Measurements from ENCODE around the gene GPRC5D.

DNA sequence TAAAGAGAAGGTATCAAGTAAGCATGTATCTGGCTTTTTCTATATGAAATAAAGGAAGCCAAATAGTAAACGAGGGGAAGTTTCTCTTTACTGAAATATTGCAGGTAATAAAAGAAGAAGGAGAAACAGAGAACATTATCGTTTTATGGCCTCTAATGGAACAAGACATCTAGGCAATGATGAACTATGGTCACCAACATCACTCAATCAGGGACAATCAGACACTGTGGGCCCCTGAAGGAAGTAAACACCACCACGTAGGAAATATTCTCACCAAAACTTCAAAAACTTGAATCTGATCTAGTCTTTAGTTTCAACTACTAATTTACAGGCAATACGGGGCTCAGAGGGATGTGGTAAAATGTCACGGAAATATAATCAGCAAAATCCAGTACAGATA lies 32.2 kb upstream of the GPRC5D start:
- TF ChIP-seq, protein P1, sequence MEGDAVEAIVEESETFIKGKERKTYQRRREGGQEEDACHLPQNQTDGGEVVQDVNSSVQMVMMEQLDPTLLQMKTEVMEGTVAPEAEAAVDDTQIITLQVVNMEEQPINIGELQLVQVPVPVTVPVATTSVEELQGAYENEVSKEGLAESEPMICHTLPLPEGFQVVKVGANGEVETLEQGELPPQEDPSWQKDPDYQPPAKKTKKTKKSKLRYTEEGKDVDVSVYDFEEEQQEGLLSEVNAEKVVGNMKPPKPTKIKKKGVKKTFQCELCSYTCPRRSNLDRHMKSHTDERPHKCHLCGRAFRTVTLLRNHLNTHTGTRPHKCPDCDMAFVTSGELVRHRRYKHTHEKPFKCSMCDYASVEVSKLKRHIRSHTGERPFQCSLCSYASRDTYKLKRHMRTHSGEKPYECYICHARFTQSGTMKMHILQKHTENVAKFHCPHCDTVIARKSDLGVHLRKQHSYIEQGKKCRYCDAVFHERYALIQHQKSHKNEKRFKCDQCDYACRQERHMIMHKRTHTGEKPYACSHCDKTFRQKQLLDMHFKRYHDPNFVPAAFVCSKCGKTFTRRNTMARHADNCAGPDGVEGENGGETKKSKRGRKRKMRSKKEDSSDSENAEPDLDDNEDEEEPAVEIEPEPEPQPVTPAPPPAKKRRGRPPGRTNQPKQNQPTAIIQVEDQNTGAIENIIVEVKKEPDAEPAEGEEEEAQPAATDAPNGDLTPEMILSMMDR (IDR thresholded peaks at IDR 0.05): no peak
- TF ChIP-seq, protein P2, sequence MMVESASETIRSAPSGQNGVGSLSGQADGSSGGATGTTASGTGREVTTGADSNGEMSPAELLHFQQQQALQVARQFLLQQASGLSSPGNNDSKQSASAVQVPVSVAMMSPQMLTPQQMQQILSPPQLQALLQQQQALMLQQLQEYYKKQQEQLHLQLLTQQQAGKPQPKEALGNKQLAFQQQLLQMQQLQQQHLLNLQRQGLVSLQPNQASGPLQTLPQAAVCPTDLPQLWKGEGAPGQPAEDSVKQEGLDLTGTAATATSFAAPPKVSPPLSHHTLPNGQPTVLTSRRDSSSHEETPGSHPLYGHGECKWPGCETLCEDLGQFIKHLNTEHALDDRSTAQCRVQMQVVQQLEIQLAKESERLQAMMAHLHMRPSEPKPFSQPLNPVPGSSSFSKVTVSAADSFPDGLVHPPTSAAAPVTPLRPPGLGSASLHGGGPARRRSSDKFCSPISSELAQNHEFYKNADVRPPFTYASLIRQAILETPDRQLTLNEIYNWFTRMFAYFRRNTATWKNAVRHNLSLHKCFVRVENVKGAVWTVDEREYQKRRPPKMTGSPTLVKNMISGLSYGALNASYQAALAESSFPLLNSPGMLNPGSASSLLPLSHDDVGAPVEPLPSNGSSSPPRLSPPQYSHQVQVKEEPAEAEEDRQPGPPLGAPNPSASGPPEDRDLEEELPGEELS (CRISPR knock-in tag; IDR thresholded peaks at IDR 0.05): no peak
- TF ChIP-seq ZNF121 (CRISPR knock-in tag; IDR thresholded peaks at IDR 0.05) (no peak), SP1 (CRISPR knock-in tag; conservative IDR thresholded peaks at IDR 0.05) (no peak), JUN (CRISPR knock-in tag; IDR thresholded peaks at IDR 0.05) (no peak), ETV6 (CRISPR knock-in tag; IDR thresholded peaks at IDR 0.05) (no peak)
- TF ChIP-seq, protein P3, sequence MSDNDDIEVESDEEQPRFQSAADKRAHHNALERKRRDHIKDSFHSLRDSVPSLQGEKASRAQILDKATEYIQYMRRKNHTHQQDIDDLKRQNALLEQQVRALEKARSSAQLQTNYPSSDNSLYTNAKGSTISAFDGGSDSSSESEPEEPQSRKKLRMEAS (CRISPR knock-in tag; IDR thresholded peaks at IDR 0.05): no peak
- TF ChIP-seq, protein P4, sequence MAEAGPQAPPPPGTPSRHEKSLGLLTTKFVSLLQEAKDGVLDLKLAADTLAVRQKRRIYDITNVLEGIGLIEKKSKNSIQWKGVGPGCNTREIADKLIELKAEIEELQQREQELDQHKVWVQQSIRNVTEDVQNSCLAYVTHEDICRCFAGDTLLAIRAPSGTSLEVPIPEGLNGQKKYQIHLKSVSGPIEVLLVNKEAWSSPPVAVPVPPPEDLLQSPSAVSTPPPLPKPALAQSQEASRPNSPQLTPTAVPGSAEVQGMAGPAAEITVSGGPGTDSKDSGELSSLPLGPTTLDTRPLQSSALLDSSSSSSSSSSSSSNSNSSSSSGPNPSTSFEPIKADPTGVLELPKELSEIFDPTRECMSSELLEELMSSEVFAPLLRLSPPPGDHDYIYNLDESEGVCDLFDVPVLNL (CRISPR knock-in tag; IDR thresholded peaks at IDR 0.05; ENCODE audit: borderline replicate concordance, low read depth): no peak
- TF ChIP-seq, protein P5, sequence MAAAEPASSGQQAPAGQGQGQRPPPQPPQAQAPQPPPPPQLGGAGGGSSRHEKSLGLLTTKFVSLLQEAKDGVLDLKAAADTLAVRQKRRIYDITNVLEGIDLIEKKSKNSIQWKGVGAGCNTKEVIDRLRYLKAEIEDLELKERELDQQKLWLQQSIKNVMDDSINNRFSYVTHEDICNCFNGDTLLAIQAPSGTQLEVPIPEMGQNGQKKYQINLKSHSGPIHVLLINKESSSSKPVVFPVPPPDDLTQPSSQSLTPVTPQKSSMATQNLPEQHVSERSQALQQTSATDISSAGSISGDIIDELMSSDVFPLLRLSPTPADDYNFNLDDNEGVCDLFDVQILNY (CRISPR knock-in tag; IDR thresholded peaks at IDR 0.05): no peak
- TF ChIP-seq, protein P6, sequence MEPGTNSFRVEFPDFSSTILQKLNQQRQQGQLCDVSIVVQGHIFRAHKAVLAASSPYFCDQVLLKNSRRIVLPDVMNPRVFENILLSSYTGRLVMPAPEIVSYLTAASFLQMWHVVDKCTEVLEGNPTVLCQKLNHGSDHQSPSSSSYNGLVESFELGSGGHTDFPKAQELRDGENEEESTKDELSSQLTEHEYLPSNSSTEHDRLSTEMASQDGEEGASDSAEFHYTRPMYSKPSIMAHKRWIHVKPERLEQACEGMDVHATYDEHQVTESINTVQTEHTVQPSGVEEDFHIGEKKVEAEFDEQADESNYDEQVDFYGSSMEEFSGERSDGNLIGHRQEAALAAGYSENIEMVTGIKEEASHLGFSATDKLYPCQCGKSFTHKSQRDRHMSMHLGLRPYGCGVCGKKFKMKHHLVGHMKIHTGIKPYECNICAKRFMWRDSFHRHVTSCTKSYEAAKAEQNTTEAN (CRISPR knock-in tag; IDR thresholded peaks at IDR 0.05): no peak
- TF ChIP-seq, protein P7, sequence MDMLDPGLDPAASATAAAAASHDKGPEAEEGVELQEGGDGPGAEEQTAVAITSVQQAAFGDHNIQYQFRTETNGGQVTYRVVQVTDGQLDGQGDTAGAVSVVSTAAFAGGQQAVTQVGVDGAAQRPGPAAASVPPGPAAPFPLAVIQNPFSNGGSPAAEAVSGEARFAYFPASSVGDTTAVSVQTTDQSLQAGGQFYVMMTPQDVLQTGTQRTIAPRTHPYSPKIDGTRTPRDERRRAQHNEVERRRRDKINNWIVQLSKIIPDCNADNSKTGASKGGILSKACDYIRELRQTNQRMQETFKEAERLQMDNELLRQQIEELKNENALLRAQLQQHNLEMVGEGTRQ (CRISPR knock-in tag; IDR thresholded peaks at IDR 0.05): no peak

Data from WTC11 (cell line).